Stimulated activated CD4-positive, alpha-beta T cell treated with anti-CD3 and anti-CD28 coated beads, Interleukin-4, amount 100 ng/mL, for 48 hours (primary cell): ENCODE measurements around the gene INTS3.
"Not testable (repeated sequence)": the region's sequence is repeated elsewhere in the genome, so short reads cannot be mapped to it uniquely, and the experiment has no call there.

Source experiments
- DNase-seq, 2 donors: peaks; one replicate each; pipeline ENCODE4 v3.0.0-alpha.2; 2020; ENCODE audit warnings: low read depth in 2 of 2

INTS3 gene

DNA sequence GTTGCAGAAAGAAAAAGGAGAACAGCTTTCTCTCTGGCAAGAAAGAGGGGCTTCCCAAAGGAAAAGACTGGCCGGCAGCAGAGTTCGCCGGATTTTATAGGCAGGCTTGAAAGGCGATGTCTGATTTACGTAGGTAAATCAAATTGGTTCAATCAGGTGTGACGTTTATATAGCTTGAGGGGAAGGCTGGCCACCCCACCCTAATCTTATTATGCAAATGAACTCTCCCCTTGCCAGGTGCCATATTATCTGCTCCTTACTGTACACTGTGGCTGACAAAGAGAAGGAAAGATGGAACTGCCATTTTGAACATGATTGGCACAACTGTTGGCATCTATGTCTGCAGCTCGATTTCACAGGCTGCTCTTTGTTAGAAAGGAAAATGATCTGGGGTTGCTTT lies 16.8 kb upstream of the INTS3 start:
- no peak for DNase-seq

DNA sequence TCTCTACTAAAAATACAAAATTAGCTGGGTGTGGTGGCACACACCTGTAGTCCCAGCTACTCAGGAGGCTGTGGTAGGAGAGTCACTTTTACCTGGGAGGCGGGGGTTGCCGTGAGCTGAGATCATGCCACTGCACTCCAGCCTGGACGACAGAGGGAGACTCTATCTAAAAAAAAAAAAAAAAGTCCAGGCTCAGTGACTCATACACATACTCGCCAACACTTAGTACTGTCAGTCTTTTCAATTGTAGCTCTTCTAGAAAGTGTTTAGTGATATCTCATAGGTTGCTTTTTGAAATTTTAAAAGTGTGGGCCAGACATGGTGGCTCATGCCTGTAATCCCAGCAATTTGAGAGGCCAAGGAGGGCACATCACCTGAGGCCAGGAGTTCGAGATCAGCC lies 11.6 kb upstream of the INTS3 start:
- DNase-seq = not testable (repeated sequence)

DNA sequence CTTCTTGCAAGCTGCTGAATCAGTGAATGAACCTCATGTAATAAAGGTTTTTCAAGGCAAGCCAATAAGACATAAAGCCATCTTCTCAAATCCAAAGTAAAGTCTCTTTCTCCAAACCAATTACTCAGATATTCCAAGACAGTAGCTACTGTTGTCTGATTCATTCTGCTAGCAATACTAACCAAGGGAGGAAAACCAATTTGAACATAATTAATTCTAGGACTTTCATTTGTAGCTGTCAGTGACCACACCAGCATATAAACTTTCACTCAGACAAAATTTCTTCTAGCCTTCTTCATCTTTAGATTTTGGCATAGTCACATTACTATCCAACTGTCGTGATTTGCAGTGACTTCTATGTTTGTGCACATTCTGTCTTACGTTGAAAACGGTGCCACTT lies 10.5 kb upstream of the INTS3 start:
- DNase-seq = no peak

DNA sequence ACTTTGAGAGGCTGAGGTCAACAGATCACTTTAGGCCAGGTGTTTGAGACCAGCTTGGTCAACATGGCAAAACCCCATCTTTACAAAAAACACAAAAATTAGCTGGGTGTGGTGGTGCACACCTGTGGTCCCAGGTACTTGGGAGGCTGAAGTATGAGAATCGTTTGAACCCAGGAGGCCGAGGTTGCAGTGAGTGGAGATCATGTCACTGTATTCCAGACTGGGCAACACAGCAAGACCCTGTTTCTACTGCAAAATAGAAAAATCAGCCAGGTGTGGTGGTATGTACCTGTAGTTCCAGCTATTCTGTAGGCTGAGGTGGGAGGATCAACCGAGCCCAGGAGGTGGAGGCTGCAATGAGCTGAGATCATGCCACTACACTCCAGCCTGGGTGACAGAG lies 4.2 kb upstream of the INTS3 start:
- no peak for DNase-seq

DNA sequence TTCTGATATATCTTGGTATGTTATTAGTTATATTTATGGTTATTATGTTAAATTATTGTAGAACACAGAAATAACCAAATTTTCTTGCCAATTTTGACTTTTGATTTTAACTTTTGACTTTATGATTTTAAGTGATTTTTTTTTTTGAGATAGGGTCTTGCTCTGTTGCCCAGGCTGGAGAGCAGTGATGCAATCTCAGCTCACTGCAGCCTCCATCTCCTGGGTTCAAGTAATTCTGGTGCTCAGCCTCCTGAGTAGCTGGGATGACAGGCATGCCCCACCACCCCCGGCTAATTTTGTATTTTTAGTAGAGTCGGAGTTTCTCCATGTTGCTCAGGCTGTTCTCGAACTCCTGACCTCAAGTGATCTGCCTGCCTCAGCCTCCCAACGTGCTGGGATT lies 3.2 kb upstream of the INTS3 start:
- DNase-seq = not testable (repeated sequence)

DNA sequence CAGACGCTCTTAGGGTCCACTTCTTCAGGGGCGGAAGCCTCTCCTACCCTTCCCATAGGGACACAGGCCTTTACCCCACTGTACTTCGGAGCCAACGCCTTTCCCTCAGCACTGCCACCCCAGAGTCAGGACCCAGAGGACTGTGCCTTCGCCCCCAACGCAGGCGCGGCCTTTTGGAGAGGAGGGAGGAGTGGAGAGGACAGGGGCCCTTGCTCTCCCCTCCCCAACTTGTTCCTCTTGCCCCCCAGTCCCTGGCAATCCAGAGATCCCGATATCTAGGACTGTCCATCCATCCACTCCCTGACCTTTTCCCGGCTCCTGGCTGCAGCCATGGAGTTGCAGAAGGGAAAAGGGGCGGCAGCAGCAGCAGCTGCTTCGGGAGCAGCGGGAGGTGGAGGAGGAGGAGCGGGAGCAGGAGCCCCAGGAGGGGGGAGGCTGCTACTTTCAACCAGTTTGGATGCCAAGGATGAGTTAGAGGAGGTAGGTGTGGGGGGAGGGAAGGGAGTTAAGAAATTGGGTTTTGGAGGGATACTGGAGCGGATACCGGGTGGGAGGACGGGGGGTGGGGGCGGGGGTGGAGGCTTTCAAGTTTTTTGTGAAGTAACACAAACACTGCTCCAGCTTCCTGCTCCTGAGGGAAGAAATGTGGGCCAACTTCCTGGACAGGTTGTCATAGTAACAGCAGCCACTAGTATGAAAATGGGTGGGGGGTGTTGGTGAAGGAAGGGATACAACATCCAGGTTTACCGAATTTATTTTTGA lies 636 bp downstream of the INTS3 start:
- peak in 1 of 2 donors; percentile 17 for DNase-seq

DNA sequence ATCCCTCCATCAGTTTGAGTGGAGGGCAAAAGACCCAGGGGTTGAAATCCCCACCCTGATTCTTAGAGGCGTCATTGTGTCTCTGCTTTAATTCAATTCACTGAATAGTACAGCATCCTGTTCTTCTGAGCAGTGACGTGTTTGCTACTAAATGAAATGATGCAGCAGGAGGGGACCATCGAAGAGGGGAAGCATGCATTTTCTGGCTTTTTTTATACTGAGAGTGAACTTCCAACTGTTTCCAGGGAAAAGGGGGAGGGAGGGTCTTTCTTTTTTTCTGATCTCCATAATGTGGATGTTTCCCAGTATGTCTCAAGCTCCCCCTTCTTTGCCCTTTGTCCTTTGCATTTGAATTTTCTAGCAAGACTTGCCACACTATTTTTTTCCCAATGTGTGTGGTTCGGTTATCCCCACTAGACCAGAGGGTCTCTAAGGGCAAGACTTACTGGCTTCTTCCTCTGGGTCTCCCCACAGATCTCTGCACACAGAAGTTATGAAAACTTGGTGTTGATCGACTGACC lies 2.7 kb downstream of the INTS3 start:
- no peak for DNase-seq

DNA sequence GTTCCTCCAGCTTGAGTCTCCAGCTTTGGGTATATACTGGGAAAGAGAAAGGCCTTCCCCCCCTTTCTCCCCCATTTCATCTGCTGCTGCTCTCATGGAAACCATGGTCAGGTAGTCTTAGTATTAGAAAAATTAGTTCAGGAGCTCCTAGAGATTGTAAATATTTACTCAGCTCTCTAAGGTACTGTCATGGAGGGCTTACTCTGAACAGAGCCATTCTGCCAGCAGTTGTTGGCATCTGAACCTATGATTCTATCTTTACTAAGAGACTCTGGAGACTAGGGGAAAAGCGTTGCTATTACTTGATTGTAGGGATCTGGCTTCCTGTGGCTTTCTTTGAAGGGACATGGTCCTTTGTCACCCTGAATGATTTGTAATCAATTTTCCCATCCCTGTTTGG lies 6.1 kb downstream of the INTS3 start:
- no peak for DNase-seq

DNA sequence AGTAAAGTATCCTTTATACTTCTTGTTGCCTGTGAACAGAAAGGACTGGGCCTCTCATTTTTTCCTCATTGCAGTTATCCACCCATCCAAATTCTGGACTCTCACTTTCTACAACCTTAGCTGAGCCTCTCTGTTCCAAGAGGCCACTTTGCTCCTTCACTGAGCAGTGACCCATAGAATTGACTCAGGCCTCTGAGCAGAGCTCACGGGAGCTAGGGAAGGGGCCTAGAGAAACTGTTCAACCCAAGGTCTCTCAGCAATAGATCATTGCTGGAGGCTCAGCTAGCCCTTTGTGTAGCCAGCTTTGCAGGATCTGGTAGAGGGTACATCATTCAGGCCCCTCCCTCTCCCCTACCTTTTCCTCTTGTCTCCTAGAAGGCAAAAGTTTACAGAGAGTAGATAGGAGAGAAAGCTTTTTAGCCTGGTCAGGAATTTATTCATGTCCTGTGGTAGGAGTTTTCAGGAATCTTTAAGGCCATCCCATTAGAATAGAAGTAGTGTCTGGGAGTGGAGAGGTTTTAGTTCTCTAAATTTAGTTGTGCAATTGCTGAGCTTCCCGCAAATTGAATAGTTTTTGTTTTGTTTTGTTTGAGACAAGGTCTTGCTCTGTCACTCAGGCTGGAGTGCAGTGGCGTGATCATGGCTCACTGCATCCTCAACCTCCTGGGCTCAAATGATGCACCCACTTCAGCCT lies 6.7 kb downstream of the INTS3 start:
- DNase-seq = no peak

DNA sequence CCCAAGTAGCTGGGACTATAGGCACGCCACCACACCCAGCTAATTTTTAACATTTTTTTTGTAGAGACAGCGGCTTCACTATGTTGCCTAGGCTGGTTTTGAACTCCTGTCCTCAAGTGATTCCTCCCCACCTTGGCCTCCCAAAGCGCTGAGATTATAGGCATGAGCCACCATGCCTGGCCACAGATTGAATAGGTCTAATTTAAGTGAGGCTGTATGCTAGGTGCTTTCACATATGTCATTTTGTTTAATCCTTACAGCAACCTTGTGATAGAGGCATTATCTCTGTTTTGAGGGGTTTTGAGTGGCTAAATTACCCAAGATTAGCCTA lies 7.2 kb downstream of the INTS3 start:
- DNase-seq = no peak

DNA sequence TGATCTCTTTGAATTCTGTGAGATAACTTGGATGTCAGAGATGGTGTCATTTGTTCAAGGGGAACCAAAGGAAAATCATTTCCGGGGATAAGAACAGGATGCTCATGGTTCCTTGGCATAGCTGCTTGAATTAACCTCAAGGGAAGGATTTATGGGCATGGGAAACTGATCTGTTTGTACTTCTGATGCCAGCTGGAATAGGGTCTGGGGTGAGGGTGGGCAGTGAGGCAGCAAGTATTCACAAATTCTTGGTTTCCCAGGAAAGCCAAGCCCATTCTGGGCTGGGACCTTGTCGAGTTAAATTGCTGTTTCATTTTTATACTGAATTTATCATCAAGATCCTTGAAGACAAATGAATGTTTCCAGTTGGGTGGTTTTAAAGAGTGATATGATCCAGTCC lies 14.1 kb downstream of the INTS3 start:
- DNase-seq = no peak

DNA sequence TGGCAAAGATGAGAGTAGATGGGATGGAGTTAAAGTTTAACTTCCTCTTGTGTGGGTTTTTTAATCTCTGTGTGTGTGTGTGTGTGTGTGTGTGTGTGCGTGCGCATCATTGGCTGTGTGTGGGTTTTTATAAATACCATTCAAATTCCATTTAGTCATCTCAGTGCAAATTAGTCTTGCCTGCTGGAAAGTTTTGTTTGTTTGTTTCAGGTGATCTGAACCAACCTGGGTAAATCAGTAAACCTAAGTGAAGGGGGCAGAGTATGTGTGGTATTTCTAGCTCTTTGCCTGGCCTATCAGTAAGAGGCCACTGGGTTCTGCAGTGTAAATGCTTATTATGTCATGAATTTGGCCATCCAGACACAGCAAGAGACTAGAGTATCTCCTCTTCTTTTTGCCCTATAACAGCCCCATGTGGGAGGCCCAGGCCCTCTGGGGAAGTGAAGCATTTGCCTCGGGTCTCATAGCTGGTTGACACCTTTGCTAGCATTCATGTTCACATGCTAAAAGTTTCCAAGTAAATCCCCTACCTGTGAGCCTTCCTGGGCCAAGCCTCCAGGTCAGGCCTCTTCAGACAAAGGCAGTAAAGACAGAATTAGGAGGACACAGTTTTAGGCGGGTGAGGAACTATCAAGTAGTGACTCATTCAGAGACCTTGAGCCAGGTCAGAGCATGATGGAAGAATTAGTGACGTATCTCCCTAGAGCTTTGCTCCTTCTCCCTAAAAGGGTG lies 14.7 kb downstream of the INTS3 start:
- DNase-seq = no peak

DNA sequence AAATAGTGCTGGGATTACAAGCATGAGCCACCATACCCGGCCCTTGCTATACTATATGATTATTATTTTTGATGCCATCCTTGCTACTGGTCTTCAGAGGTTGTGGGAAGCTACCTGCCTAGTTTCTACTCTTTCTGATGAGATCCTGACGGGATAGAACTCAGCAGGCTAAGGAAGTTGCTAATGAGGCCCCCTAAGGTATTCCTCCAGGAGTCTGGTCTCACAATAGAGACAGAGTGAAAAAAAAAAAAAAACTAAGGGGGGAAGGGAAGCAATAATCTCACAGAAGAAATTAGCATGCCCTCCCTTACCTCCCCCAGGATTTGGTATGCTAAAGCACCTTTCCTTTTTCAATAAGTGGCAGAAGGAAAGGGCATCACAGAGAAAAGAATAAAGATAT lies 17.6 kb downstream of the INTS3 start:
- no peak for DNase-seq

DNA sequence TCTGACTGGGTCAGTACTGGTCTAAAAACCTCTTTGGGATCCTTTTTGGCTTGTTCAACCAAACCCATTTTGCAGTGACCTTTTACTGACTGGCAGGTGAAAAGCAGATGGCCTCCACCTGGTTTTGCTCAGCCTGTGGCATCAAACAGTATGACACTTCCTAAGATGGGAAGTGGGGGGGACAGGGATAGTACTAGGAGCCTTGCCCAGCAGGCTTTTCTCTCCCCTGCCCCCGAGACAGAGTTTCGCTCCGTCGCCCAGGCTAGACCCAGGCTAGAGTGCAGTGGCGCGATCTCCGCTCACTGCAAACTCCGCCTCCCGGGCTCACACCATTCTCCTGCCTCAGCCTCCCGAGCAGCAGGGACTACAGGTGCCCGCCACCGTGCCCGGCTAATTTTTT lies 18.3 kb downstream of the INTS3 start:
- DNase-seq = no peak

DNA sequence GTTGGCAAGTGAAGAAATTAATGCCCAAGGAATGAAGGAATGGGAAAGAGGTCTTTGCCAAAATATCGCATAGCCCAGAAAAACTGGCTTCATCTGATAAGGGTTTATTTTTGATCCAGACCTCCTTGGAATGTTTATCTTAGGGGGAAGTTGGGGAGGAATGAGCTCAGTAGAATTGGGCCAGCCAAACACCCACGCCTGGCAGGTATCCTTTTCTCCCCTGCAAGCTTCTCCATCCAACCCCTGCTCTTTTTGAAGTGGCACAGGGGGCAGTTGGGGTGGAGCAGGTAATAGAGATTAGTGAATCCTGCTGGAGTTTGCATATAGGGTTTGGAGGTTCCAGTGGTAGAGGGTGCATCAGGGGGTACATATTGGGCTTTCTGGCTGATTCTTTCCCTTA lies 21.1 kb downstream of the INTS3 start:
- DNase-seq = no peak

DNA sequence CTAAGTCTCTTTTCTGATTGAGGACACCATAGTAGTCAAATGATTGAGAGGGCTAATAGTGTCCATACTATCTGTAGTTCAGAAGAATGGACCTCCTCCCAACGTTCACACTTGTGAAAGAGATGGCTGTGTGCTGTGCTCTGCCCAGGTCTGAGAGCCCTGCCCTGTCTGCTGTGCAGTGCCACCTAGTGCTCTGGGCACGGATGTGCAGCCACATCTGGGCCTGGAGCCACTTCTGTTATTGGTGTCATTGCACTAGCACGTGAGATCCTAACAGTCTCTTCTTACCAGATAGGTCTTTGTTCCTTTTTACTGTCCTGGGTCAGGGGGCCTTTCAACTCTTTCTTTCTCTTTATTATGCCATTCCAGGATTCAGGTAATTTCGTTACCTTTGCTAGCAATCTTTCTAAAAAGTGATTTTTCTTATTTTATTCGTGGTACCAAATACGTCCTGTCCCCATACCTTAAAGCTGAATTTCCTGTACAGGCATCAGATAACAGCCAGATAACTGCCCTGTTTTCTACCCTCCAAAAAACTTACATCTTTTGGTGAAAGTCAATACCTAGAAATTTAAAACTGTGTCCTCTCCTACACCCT lies 21.7 kb downstream of the INTS3 start:
- peak; percentile 61 to 70 for DNase-seq

DNA sequence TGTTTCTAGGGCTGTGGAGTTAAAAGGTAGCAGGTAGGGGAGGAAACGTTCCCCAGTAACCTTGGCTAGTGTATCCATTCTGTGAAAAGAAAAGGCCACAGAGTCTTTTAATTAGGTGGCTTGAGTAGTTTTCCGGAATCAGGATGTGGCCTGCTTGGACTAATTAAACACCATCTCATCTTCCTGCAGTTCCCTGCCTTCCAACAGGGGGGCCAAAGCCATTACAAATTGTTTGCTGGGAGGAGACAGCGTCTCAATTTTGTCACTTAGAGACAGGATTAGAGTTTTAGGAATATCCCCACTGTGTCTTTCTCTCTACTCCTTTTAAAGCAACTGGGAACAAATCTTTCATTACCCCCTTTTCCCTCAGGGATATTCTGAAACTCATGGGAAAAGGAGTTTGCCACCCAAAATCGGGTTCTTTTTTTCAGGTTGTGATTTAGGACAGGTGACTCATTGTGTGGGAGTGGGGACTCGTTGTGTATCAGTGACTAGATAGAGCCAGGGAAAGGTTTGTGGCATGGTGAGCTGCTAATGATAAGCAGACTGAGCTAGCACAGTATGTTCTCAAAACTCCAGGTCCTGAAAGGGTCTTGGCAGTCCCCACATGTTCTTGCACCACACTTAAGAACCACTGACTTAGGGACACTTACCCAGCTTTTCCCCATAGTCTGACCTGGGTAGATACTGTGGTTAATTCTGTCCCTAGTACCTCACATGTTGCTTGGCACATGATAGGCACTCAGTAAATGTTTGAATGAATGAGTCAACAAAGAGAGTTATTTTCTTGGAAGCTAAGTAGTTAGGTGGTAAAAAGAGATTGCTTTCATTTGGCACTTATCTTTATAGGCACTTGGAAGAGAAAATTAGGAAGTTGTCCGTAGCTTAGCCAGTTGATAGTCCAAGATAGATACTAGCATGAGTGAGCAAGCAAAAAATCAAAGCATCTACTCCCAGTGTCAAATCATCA lies 22.5 kb downstream of the INTS3 start:
- DNase-seq = no peak

DNA sequence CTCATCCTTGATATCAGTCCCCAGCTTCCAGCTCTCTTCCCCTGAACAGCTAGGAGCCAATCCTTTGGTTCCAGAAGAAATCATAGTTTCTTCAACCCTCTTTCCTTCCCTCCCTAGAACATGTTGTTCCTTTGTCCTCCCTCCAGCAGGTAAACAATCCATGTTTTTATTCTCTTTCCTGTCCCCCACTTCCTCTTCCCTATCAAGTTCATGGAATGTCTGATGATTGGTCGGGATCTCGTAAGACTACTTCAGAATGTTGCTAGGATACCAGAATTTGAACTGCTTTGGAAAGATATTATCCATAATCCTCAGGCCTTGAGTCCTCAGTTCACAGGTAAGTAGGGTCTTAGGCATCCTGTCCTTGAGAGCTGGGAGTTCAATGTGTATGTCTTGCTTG lies 24.2 kb downstream of the INTS3 start:
- DNase-seq = no peak

DNA sequence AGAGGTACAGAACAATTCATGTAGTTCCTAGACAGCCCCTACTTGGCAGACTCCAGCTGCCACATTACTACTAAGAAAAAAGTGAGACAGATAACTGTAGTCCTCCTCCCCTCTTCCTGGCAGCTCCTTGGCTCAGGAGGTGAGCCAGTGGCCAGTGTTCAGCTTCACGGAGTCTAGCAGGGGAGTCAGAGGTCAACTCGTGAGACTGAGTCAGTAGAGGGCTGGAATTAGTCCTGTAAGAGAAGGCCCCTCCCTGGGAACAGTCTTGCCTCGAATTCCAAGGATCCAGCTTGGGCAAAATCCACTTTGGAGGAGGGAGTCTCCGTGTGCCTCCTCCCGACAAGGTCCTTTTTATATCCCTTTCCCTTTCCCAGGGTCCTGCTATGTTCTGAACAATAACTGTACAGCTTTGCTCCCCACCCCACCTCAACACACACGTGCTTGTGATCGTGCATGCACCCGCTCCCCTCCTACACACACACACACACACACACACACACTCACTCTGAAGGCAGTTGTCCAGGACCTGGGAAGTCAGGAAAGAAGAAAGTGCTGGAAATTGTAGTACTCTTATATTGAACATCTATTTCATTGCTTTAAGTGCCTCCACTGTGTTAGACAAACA lies 24.8 kb downstream of the INTS3 start:
- DNase-seq = no peak

DNA sequence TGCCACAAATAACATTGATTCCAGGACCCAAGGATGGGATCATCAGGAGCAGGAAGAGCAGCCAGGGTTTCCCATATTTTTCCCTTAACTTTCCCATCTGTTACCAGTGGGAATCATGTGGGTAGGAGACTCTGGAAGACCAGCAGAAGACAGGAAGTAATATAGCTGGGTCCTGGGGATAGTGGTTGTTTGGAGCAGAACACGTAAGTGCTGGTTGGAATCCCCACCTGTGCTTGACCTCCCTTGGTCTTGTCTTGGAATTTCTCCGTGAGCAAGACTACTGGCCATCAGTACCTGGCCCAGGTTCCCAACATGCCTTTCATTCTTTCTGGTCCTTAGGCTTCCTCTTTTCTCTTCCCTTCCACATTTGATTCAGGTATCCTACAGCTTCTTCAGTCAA lies 26.4 kb downstream of the INTS3 start:
- DNase-seq = no peak

DNA sequence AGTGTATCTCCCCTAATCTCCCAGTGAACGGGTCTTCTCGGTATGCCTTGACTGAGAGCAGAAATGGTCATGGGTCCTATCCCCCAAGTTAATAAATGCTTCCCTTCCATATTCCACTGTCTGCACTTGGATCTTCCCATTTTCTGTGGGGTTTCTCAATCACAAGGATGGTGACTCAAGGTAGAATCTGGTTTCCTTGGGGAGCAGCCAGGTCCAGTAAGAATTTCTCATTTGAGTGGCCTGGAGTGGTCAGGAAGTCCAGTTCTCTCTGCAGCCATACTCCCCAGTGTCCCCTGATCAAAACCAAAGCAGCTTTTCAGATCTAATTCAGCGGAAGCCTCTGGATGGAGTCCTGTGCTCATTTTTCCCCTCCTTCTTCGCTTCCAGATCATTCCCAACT lies 32.6 kb downstream of the INTS3 start:
- no peak for DNase-seq
